ENCODE results near the gene TMEM175. TPM values are rescaled to one million over a fixed set of nuclear protein-coding genes. Genes with fewer than 3 reads are reported as not detected.
A peak's percentile ranks its signal among the peaks of the same experiment; 100 is the strongest.
"Not testable (repeated sequence)": the region's sequence is repeated elsewhere in the genome, so short reads cannot be mapped to it uniquely, and the experiment has no call there.

Gene TMEM175
- total and polyA plus RNA-seq, 9 of the 15 experiments (the other 6 are each of a cell fraction or from before 2014, with no cell fraction given): 0.13 to 30.9 (median 9.4) TPM

DNA sequence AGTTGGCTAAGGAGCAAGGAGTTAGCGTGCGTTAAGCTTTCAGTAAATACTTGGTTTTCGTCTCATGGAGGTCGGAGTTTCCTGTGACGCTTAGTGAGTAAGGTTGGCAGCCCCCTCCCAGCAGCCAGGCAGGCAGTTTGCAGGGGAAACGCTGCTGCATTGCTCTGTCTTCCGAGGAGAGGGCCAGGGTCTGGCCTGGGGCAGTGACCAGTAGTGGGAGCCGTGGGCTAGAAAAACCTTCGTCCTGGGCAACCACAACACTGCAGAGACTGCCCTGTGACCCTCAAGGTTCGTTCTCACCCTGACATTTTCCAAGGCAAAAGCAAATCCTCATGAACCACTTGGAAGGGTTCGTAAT is 432 bp downstream of the TMEM175 start (continued):
- peak; percentile 1 for TF ChIP-seq SAP30 (IDR thresholded peaks at IDR 0.05; ENCODE audit: borderline replicate concordance, insufficient read depth, low read depth, low read length, poor library complexity, severe bottlenecking)
- TF ChIP-seq NFRKB (IDR thresholded peaks at IDR 0.05; ENCODE audit: low read depth): 0 out of 2 replicates have a peak, but pooled peaks have one; percentile 35
- TF ChIP-seq ZNF431 (CRISPR knock-in tag; IDR thresholded peaks at IDR 0.05): 0 out of 2 replicates have a peak, but pooled peaks have one; percentile 23
- no peak for TF ChIP-seq POLR2G (IDR thresholded peaks at IDR 0.05; ENCODE audit: low read depth, low read length)
- TF ChIP-seq, protein P1, sequence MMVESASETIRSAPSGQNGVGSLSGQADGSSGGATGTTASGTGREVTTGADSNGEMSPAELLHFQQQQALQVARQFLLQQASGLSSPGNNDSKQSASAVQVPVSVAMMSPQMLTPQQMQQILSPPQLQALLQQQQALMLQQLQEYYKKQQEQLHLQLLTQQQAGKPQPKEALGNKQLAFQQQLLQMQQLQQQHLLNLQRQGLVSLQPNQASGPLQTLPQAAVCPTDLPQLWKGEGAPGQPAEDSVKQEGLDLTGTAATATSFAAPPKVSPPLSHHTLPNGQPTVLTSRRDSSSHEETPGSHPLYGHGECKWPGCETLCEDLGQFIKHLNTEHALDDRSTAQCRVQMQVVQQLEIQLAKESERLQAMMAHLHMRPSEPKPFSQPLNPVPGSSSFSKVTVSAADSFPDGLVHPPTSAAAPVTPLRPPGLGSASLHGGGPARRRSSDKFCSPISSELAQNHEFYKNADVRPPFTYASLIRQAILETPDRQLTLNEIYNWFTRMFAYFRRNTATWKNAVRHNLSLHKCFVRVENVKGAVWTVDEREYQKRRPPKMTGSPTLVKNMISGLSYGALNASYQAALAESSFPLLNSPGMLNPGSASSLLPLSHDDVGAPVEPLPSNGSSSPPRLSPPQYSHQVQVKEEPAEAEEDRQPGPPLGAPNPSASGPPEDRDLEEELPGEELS (CRISPR knock-in tag; IDR thresholded peaks at IDR 0.05; ENCODE audit: borderline replicate concordance): 0 out of 2 replicates have a peak, but pooled peaks have one; percentile 29

DNA sequence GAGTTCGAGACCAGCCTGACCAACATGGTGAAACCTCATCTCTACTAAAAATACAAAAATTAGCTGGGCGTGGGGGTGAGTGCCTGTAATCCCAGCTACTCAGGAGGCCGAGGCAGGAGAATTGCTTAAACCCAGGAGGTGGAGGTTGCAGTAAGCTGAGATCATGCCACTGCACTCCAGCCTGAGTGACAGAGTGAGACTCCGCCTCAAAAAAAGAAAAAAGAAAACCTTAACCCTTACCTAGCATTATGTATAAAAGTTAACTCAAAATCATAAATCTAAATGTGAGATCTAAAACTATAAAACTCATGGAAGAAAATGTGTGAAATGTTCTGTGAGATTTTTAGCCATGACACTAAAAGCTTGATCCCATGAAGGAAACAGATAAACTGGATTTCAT is 7.2 kb downstream of the TMEM175 start:
- POLR2A ChIA-PET: interaction anchor here (1.5 kb wide), 1 partner anchor 9 kb away, joined by 6 read pairs; no protein-coding TSS in a partner anchor

More for the DNA sequence above, 7.2 kb downstream of the TMEM175 start:
- H3K36me3 ChIP-seq (ENCODE audit: control insufficient read depth, insufficient read depth, low read length); H3K79me2 ChIP-seq (ENCODE audit: control insufficient read depth, insufficient read depth, low read length); H3K4me1 ChIP-seq (replicated peaks in 1 of 2; ENCODE audit: control insufficient read depth in 2 of 2, insufficient read depth in 2 of 2, low read length in 2 of 2); ATAC-seq; H3K4me3 ChIP-seq; intact Hi-C loops (cut with micrococcal nuclease); H2AFZ ChIP-seq (ENCODE audit: low read depth, low read length); H3K27me3 ChIP-seq (ENCODE audit: control insufficient read depth in 2 of 2, insufficient read depth in 2 of 2, low read length in 2 of 2); CTCF ChIA-PET (ENCODE audit: low intra/inter-chr PET ratio); DNase-seq (ENCODE audit: extremely low read depth in 1 of 4, low spot score in 3 of 4); H3K27ac ChIP-seq (ENCODE audit: extremely low read depth, low read depth, low read length); BruUV-seq (replicated peaks); H3K9me3 ChIP-seq (replicated peaks; ENCODE audit: control insufficient read depth, insufficient read depth, low read depth, low read length); H3K4me2 ChIP-seq (ENCODE audit: insufficient read depth, low read length); in situ Hi-C loops (cut with MboI); FAIRE-seq; H4K20me1 ChIP-seq (replicated peaks; ENCODE audit: control insufficient read depth, insufficient read depth, low read length); H3K9ac ChIP-seq (ENCODE audit: insufficient read depth in 1 of 2, low read depth in 2 of 2, low read length in 2 of 2); H3K9me1 ChIP-seq (ENCODE audit: control insufficient read depth, insufficient read depth, low read length): not testable (repeated sequence)
- TF ChIP-seq, protein P2, sequence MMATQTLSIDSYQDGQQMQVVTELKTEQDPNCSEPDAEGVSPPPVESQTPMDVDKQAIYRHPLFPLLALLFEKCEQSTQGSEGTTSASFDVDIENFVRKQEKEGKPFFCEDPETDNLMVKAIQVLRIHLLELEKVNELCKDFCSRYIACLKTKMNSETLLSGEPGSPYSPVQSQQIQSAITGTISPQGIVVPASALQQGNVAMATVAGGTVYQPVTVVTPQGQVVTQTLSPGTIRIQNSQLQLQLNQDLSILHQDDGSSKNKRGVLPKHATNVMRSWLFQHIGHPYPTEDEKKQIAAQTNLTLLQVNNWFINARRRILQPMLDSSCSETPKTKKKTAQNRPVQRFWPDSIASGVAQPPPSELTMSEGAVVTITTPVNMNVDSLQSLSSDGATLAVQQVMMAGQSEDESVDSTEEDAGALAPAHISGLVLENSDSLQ (IDR thresholded peaks at IDR 0.05): peak; percentile 68
- 54% methylated on average over 4 of the region's 4 CpGs for WGBS (ENCODE audit: insufficient coverage, low coverage, missing lambda C conversion rate)

All from K562 (cell line).